ENCODE data around the gene XPNPEP2. TPM values are rescaled to one million over a fixed set of nuclear protein-coding genes. Genes with fewer than 3 reads are reported as not detected.

XPNPEP2 gene
- total RNA-seq, 1 donor from 2014 or later = not detected

DNA sequence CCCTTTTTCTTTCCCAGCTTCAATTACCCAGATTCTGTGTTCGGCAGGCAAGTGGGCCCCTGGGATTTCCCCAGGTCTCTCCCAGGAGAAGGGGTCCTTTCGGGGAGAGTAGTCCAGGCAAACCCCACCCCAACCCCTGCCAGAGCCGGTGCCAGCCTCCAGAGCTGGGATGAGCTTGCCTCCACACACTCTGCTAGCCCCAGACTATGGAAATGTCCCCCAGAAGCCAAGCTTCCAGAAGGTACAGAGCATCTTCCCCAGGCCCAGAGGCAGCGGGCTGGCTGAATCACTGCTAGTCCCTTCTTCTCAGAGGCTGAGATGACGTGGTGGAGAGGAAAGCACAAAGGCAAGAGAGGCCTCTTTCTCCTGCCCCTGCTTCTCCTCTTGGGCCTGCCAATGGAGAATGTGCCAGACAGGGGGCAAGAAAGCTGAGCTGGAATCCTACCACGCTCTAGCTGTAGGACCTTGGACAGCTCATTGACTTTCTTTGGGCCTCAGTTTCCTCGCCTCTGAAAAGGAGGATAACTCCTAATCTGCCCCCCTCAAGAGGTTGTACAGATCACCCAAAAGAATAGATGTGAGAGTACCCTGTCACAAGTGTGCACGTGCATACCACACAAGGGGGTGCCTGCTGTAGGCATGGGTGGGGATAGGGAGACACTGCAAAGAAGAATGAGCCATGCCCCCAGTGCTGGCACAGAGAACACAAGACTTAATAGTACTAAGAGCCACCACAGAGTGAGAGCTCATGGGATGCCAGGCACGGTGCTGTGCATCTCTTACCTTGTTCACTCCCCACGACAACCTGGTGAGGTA is 43.1 kb downstream of the XPNPEP2 start:
- DNase-seq (ENCODE audit: low read depth) = no peak
- no peak overlapping the region for H2AFZ ChIP-seq (ENCODE audit: low read depth, low read length)
- H3K4me1 ChIP-seq (ENCODE audit: insufficient read depth, low read length) = no peaks in the 10 kb centered on the region
- no peak overlapping the region for H3K4me3 ChIP-seq (ENCODE audit: insufficient read depth, low read depth, low read length)
- no peak overlapping the region for H3K4me2 ChIP-seq (ENCODE audit: low read length)
- H3K79me2 ChIP-seq (ENCODE audit: insufficient read depth, low read length) = no peaks in the 10 kb centered on the region
- H3K27me3 ChIP-seq (ENCODE audit: insufficient read depth, low read length) = no peaks in the 10 kb centered on the region
- Mint-ChIP-seq H3K4me1 (ENCODE audit: low read depth, unreplicated experiment) (no peaks in the 10 kb centered on the region), H3K9me3 (ENCODE audit: unreplicated experiment) (no peaks in the 10 kb centered on the region), H3K36me3 (ENCODE audit: low read depth, unreplicated experiment) (no peaks in the 10 kb centered on the region), H3K27me3 (ENCODE audit: low read depth, unreplicated experiment) (peaks cover 6% of the 10 kb centered on the region), H3K4me3 (ENCODE audit: unreplicated experiment) (no peak overlapping the region), H3K27ac (ENCODE audit: unreplicated experiment) (no peak overlapping the region)
- no peaks in the 10 kb centered on the region for H3K9me3 ChIP-seq (ENCODE audit: insufficient read depth, low read depth, low read length)
- no peak overlapping the region for H3K27ac ChIP-seq (ENCODE audit: low read depth, low read length)
- no peak overlapping the region for H3K9ac ChIP-seq (ENCODE audit: low read length)
- no peak for TF ChIP-seq CTCF (IDR thresholded peaks at IDR 0.05; ENCODE audit: insufficient read depth, low read depth, low read length)
- TF ChIP-seq EZH2 (IDR thresholded peaks at IDR 0.05; ENCODE audit: insufficient read depth, low read length) = no peak
- no peaks in the 10 kb centered on the region for H4K20me1 ChIP-seq (ENCODE audit: insufficient read depth, low read length)
- no peaks in the 10 kb centered on the region for H3K36me3 ChIP-seq (ENCODE audit: insufficient read depth, low read length)
- FAIRE-seq = no peak

DNA sequence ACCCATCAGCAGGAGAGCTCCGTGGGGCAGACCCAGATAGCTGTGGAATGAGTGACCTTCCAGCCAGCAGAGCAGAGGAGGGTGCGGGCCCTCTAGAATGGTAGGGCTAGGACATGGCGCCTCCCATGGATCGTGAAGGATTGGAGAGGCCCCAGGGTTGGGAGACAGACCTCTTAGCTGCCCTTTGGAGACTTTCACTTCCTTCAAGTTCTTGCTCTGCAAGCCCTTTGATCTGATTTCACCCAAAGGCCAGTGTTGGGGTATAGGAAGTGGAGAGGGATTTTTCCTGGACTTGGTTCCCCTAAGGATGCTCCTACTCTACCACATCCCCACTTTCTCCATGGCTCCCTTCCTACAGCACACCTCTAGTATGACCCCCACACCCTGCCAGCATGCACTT is 43.9 kb downstream of the XPNPEP2 start:
- no peak overlapping the region for H3K27ac Mint-ChIP-seq (ENCODE audit: unreplicated experiment)
- no peak for FAIRE-seq
- H3K9me3 ChIP-seq (ENCODE audit: insufficient read depth, low read depth, low read length) = no peaks in the 10 kb centered on the region
- H3K27ac ChIP-seq (ENCODE audit: low read depth, low read length) = no peak overlapping the region
- no peaks in the 10 kb centered on the region for H3K4me1 Mint-ChIP-seq (ENCODE audit: low read depth, unreplicated experiment)
- TF ChIP-seq EZH2 (IDR thresholded peaks at IDR 0.05; ENCODE audit: insufficient read depth, low read length) = no peak
- TF ChIP-seq CTCF (IDR thresholded peaks at IDR 0.05; ENCODE audit: insufficient read depth, low read depth, low read length) = no peak
- peaks cover 8% of the 10 kb centered on the region for H3K27me3 Mint-ChIP-seq (ENCODE audit: low read depth, unreplicated experiment)
- no peaks in the 10 kb centered on the region for H3K36me3 Mint-ChIP-seq (ENCODE audit: low read depth, unreplicated experiment)
- no peaks in the 10 kb centered on the region for H3K79me2 ChIP-seq (ENCODE audit: insufficient read depth, low read length)
- H3K4me2 ChIP-seq (ENCODE audit: low read length) = no peak overlapping the region
- no peak for DNase-seq (ENCODE audit: low read depth)
- H3K4me3 Mint-ChIP-seq (ENCODE audit: unreplicated experiment) = no peak overlapping the region
- H3K9ac ChIP-seq (ENCODE audit: low read length) = no peak overlapping the region
- H3K4me1 ChIP-seq (ENCODE audit: insufficient read depth, low read length) = no peaks in the 10 kb centered on the region
- H4K20me1 ChIP-seq (ENCODE audit: insufficient read depth, low read length) = no peaks in the 10 kb centered on the region
- no peaks in the 10 kb centered on the region for H3K36me3 ChIP-seq (ENCODE audit: insufficient read depth, low read length)
- no peak overlapping the region for H3K4me3 ChIP-seq (ENCODE audit: insufficient read depth, low read depth, low read length)
- no peak overlapping the region for H2AFZ ChIP-seq (ENCODE audit: low read depth, low read length)
- H3K27me3 ChIP-seq (ENCODE audit: insufficient read depth, low read length) = no peaks in the 10 kb centered on the region
- H3K9me3 Mint-ChIP-seq (ENCODE audit: unreplicated experiment) = no peaks in the 10 kb centered on the region

- DNase-seq (ENCODE audit: low read depth) (no peak), FAIRE-seq (no peak)
- H3K9me3 ChIP-seq (ENCODE audit: insufficient read depth, low read depth, low read length) = no peaks in the 10 kb centered on the region
- no peaks in the 10 kb centered on the region for H3K36me3 ChIP-seq (ENCODE audit: insufficient read depth, low read length)
- H4K20me1 ChIP-seq (ENCODE audit: insufficient read depth, low read length) = no peaks in the 10 kb centered on the region
- Mint-ChIP-seq H3K27ac (ENCODE audit: unreplicated experiment) (no peak overlapping the region), H3K27me3 (ENCODE audit: low read depth, unreplicated experiment) (peaks cover 8% of the 10 kb centered on the region), H3K9me3 (ENCODE audit: unreplicated experiment) (no peaks in the 10 kb centered on the region), H3K4me3 (ENCODE audit: unreplicated experiment) (no peak overlapping the region), H3K36me3 (ENCODE audit: low read depth, unreplicated experiment) (no peaks in the 10 kb centered on the region), H3K4me1 (ENCODE audit: low read depth, unreplicated experiment) (no peaks in the 10 kb centered on the region)
- no peak overlapping the region for H3K4me3 ChIP-seq (ENCODE audit: insufficient read depth, low read depth, low read length)
- no peak overlapping the region for H3K9ac ChIP-seq (ENCODE audit: low read length)
- no peak overlapping the region for H2AFZ ChIP-seq (ENCODE audit: low read depth, low read length)
- no peaks in the 10 kb centered on the region for H3K27me3 ChIP-seq (ENCODE audit: insufficient read depth, low read length)
- no peak overlapping the region for H3K27ac ChIP-seq (ENCODE audit: low read depth, low read length)
- no peak overlapping the region for H3K4me2 ChIP-seq (ENCODE audit: low read length)
- no peaks in the 10 kb centered on the region for H3K4me1 ChIP-seq (ENCODE audit: insufficient read depth, low read length)
- TF ChIP-seq CTCF (IDR thresholded peaks at IDR 0.05; ENCODE audit: insufficient read depth, low read depth, low read length) (no peak), EZH2 (IDR thresholded peaks at IDR 0.05; ENCODE audit: insufficient read depth, low read length) (no peak)
- no peaks in the 10 kb centered on the region for H3K79me2 ChIP-seq (ENCODE audit: insufficient read depth, low read length)
These were observed 44.5 kb downstream of the XPNPEP2 start for GRCh38 chrX:129783291-129783713.
